Astrocyte of the spinal cord (primary cell): Measurements from ENCODE around the gene AMIGO1.

Experiments used
- DNase-seq: peaks from one replicate; pipeline ENCODE4 v3.0.0; 2011; ENCODE audit warnings: low read depth, low spot score
- H3K4me3 ChIP-seq: 2 replicates; pipeline ENCODE4 v1.5.1; 2011; ENCODE audit warnings: low read depth, mild to moderate bottlenecking, low read length, moderate library complexity
- in situ Hi-C: cut with HindIII; loops from 2 replicates; pipeline ENCODE4 v1.10.0; 2017; ENCODE audit warnings: low sequenced_read_pairs
- TF ChIP-seq, protein P1 (sequence below): IDR thresholded peaks from 2 replicates; pipeline ENCODE4 v1.5.1; 2012; ENCODE audit warnings: low read depth, mild to moderate bottlenecking, low read length, inconsistent platforms

AMIGO1 gene

DNA sequence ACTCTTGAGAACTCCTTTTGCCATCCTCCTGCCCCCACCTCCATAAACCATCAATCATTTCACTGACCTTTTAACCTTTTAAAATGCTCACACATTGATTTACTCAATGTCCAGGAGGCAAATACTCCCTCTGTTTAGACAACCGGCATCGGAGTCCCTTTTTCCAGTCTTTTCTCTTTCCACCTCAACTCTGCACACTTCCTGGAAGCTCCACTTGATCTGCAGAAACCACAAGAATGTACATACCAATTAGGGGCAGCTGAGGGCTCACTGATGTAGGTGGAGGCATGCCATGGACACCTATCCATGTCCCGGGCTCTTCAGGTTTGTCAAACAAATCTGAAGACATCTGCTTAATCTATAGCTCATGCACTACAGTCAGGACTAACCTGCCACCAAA lies 5.3 kb upstream of the AMIGO1 start:
- in situ Hi-C loops, result no loop called here
- TF ChIP-seq, protein P1, sequence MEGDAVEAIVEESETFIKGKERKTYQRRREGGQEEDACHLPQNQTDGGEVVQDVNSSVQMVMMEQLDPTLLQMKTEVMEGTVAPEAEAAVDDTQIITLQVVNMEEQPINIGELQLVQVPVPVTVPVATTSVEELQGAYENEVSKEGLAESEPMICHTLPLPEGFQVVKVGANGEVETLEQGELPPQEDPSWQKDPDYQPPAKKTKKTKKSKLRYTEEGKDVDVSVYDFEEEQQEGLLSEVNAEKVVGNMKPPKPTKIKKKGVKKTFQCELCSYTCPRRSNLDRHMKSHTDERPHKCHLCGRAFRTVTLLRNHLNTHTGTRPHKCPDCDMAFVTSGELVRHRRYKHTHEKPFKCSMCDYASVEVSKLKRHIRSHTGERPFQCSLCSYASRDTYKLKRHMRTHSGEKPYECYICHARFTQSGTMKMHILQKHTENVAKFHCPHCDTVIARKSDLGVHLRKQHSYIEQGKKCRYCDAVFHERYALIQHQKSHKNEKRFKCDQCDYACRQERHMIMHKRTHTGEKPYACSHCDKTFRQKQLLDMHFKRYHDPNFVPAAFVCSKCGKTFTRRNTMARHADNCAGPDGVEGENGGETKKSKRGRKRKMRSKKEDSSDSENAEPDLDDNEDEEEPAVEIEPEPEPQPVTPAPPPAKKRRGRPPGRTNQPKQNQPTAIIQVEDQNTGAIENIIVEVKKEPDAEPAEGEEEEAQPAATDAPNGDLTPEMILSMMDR, result no peak
- DNase-seq, result no peak
- H3K4me3 ChIP-seq, result no peak overlapping the region

DNA sequence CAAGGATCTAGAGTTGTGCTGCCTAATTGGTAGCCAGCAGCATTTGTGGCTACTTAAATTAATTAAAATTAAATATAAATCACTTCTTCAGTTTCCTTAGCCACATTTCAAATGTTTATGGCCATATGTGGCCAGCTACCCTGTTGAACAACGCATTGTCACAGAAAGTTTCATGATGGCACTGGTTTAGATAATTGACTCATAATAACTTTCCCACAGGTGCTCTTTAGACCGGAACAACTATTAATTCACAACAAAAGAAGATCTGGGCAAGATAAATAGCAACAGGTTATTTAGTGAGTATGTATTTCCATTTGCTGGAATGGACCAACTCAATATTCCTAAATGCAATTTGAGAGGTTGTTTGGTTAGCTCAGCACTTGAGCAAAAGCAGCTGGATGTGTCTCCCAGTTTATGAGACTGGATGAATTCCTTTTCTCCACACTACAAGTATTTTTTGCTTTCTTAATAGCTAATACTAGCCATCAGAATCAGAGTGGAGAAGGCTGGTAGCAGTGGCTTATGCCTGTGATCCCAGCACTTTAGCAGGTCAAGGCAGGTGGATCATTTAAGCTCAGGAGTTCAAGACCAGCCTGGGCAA lies 3.7 kb upstream of the AMIGO1 start:
- no peak for DNase-seq
- TF ChIP-seq, protein P1, result no peak
- no peak overlapping the region for H3K4me3 ChIP-seq
- in situ Hi-C loops, result no loop called here

DNA sequence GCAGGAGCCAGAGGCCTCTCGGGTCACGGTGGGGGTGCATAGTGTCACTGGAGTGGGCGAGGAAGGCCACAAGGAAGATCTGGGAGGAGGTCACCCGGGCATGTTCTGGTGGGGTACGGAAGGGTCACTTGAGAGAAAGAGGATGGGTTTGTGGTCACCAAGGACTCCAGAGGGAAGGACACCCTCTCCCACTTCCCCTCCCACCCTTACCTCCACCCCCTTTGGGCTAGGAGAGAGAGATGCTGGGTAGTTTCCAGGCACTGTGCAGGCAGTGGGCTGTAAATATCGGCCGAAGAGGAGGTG lies 703 bp downstream of the AMIGO1 start:
- DNase-seq, result no peak
- peak overlapping the region; percentile 55 for H3K4me3 ChIP-seq
- in situ Hi-C loops, result no loop called here
- TF ChIP-seq, protein P1, result no peak

DNA sequence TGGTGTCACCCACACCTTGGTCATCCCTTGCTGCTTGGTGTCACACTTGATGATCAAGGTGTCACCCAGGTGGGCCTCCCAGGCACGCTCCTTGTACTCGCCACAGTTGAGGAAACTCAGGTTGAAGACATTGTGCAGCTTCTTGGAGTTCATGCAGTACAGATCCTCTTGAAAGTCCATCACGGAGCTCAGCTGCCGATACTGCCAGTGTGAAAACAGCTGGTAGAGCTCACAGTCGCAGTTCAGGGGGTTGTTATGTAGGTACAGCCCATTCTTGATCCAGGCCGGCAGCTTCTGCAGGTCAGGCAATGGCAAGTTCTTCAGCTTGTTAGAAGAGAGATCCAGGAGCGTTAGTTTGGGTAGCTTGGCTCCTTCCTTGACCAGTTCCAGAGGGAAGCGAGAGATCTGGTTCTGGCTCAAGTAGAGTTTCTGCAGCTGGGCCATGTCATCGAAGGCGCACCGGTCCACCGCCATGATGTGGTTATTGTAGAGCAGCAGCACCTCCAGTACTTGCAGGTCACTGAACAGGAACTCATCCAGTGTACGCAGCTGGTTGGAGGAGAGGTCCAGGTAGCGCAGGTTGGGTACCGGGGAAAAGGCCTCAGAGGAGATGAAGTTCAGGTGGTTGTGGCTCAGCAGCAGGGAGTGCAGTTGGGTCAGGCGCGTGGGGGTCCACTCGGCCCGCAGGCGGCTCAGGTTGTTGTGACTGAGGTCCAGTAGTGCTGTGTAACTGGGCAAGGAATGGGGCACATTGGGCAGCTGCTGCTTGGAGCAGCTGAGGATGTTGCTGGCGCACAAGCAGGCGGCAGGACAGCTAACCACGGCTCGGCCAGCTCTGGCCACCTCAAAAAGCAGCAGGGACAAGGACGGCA lies 1.3 kb downstream of the AMIGO1 start:
- H3K4me3 ChIP-seq, result no peak overlapping the region
- in situ Hi-C loops, result no loop called here

DNA sequence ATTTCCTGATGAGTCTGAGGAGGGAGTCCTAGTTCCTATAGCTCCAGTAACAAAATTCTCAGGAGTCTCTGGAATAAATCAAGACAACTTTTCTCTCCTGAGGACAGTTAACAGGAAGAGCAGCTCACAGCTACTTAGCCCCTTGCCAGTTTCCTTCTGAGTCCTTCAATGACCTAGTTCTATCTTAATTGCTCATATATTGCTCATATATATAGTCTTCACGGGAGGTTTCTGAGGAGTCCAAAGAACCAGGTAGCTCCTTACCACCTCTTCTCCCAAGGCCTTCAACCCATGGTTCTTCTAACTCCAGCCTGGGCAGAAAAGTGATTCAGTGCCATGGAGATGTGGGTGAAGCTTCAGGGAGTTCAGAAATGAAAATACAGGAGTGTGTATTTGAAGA lies 4.6 kb downstream of the AMIGO1 start:
- TF ChIP-seq, protein P1, result no peak
- in situ Hi-C loops, result no loop called here
- DNase-seq, result no peak
- H3K4me3 ChIP-seq, result no peak overlapping the region

More for the DNA sequence above, 1.3 kb downstream of the AMIGO1 start:
- DNase-seq, result no peak
- TF ChIP-seq, protein P1, result no peak

DNA sequence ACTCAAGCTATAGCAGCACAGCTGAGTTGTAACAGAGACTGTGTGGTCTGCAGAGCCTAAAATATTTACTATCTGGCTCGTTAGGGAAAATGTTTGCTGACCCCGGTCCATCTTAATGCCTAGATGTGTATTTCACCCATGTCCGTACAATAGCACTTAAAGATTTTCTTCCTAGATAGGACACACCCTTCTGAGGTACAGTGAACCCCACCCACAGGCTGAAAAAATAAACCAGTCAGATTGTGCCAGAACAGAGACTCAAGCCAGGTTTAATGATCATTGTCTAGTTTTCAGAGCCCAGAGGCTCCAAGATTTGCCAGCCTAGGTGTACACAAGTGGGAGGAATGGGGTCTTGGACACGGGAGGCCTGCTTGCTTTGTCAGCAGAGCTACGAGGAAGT lies 5.6 kb downstream of the AMIGO1 start:
- in situ Hi-C loops, result no loop called here
- DNase-seq, result no peak
- TF ChIP-seq, protein P1, result no peak
- H3K4me3 ChIP-seq, result no peak overlapping the region
